WTC11 (cell line): ENCODE data around the gene TMEM121B. TPM values are rescaled to one million over a fixed set of nuclear protein-coding genes. Genes with fewer than 3 reads are reported as not detected.

Experiments used
- ATAC-seq: fragments of 200-7000 bp; cut with Tn5 transposase; 2 replicates; pipeline ENCODE4 v1.10.0; 2021; ENCODE audit warnings: mild to moderate bottlenecking, moderate library complexity
- CTCF ChIA-PET: fragments of 300-600 bp; sonication (Branson Sonifier 250); formaldehyde crosslinking; loops from one replicate; lab custom pipeline; 2021; ENCODE audit warnings: antibody characterized with exemption; lab: Charles Lee
- POLR2A ChIA-PET: fragments of 350-600 bp; sonication (Branson Sonifier 250); formaldehyde crosslinking; loops from one replicate; lab custom pipeline; 2021; ENCODE audit warnings: antibody characterized with exemption; lab: Charles Lee
- DNase-seq: peaks from one replicate; pipeline ENCODE4 v3.0.0; 2021; ENCODE audit warnings: low spot score
- H3K27ac Mint-ChIP-seq: 2 replicates; pipeline ENCODE4 v1.8.0; 2021; ENCODE audit warnings: mixed read lengths
- H3K27me3 Mint-ChIP-seq: 2 replicates; pipeline ENCODE4 v1.8.0; 2021; ENCODE audit warnings: low read depth, mild to moderate bottlenecking, moderate library complexity, mixed read lengths
- H3K36me3 Mint-ChIP-seq: 2 replicates; pipeline ENCODE4 v1.8.0; 2021; ENCODE audit warnings: mixed read lengths
- H3K4me1 Mint-ChIP-seq: 2 replicates; pipeline ENCODE4 v1.8.0; 2022; ENCODE audit warnings: mixed read lengths
- H3K4me3 Mint-ChIP-seq: 2 replicates; pipeline ENCODE4 v1.8.0; 2021; ENCODE audit warnings: mild to moderate bottlenecking, moderate library complexity, mixed read lengths
- H3K9me3 Mint-ChIP-seq: 2 replicates; pipeline ENCODE4 v1.8.0; 2021; ENCODE audit warnings: mixed read lengths
- AFF4 ChIP-seq: sonication (generic); formaldehyde crosslinking; IDR thresholded peaks from 2 replicates; pipeline ENCODE4 v1.8.1; 2023; ENCODE audit warnings: mild to moderate bottlenecking, missing genetic modification reagents, borderline replicate concordance
- ATF1 ChIP-seq: sonication (generic); formaldehyde crosslinking; IDR thresholded peaks from 2 replicates; pipeline ENCODE4 v1.8.1; 2023; ENCODE audit warnings: mild to moderate bottlenecking, moderate library complexity, missing genetic modification reagents
- ATF6 ChIP-seq: sonication (generic); formaldehyde crosslinking; IDR thresholded peaks from 2 replicates; pipeline ENCODE4 v1.8.1; 2023; ENCODE audit warnings: mild to moderate bottlenecking, missing genetic modification reagents
- CTCF ChIP-seq: fragments of 200-600 bp; IDR thresholded peaks from 2 replicates; pipeline ENCODE4 v1.8.0; 2022; ENCODE audit warnings: antibody characterized with exemption
- E2F4 ChIP-seq: sonication (generic); formaldehyde crosslinking; IDR thresholded peaks from 2 replicates; pipeline ENCODE4 v1.8.1; 2022; ENCODE audit warnings: low read depth, mild to moderate bottlenecking, moderate library complexity, missing genetic modification reagents, borderline replicate concordance
- EMX1 ChIP-seq: fragments of 250-450 bp; sonication (Bioruptor Pico); IDR thresholded peaks from 2 replicates; pipeline ENCODE4 v1.8.0; 2021; ENCODE audit warnings: mild to moderate bottlenecking
- GTF2I ChIP-seq: fragments of 250-450 bp; sonication (Bioruptor Pico); conservative IDR thresholded peaks from 2 replicates; pipeline ENCODE4 v1.4.0; 2021; ENCODE audit warnings: mild to moderate bottlenecking
- IRF1 ChIP-seq: sonication (generic); formaldehyde crosslinking; IDR thresholded peaks from 2 replicates; pipeline ENCODE4 v1.8.0; 2023; ENCODE audit warnings: missing genetic modification reagents
- JUN ChIP-seq: sonication (generic); formaldehyde crosslinking; IDR thresholded peaks from 2 replicates; pipeline ENCODE4 v1.8.0; 2023; ENCODE audit warnings: mild to moderate bottlenecking, missing genetic modification reagents
- MXD4 ChIP-seq: fragments of 250-450 bp; sonication (Bioruptor Pico); IDR thresholded peaks from 2 replicates; pipeline ENCODE4 v1.8.0; 2021; ENCODE audit warnings: mild to moderate bottlenecking, moderate library complexity, borderline replicate concordance
- MYBL2 ChIP-seq: sonication (generic); formaldehyde crosslinking; IDR thresholded peaks from 2 replicates; pipeline ENCODE4 v1.8.1; 2023; ENCODE audit warnings: mild to moderate bottlenecking, moderate library complexity, missing genetic modification reagents
- NFATC4 ChIP-seq: fragments of 250-450 bp; sonication (Bioruptor Pico); IDR thresholded peaks from 2 replicates; pipeline ENCODE4 v1.9.0; 2021; ENCODE audit warnings: mild to moderate bottlenecking
- NFE2L1 ChIP-seq: sonication (generic); formaldehyde crosslinking; IDR thresholded peaks from 2 replicates; pipeline ENCODE4 v1.8.1; 2023; ENCODE audit warnings: missing genetic modification reagents
- NR2C2 ChIP-seq: sonication (generic); formaldehyde crosslinking; IDR thresholded peaks from 2 replicates; pipeline ENCODE4 v1.8.0; 2022; ENCODE audit warnings: mild to moderate bottlenecking, missing genetic modification reagents
- TCF7 ChIP-seq: sonication (generic); formaldehyde crosslinking; IDR thresholded peaks from 2 replicates; pipeline ENCODE4 v1.8.0; 2022; ENCODE audit warnings: mild to moderate bottlenecking, low read depth, missing genetic modification reagents, moderate library complexity
- TEAD4 ChIP-seq: sonication (generic); formaldehyde crosslinking; IDR thresholded peaks from 2 replicates; pipeline ENCODE4 v1.8.0; 2022; ENCODE audit warnings: mild to moderate bottlenecking, missing genetic modification reagents
- TP53 ChIP-seq: sonication (generic); formaldehyde crosslinking; IDR thresholded peaks from 2 replicates; pipeline ENCODE4 v1.8.1; 2023; ENCODE audit warnings: mild to moderate bottlenecking, missing genetic modification reagents
- ZBTB43 ChIP-seq: sonication (generic); formaldehyde crosslinking; IDR thresholded peaks from 2 replicates; pipeline ENCODE4 v1.8.1; 2023; ENCODE audit warnings: mild to moderate bottlenecking, missing genetic modification reagents
- ZNF121 ChIP-seq: sonication (generic); formaldehyde crosslinking; IDR thresholded peaks from 2 replicates; pipeline ENCODE4 v1.8.0; 2023; ENCODE audit warnings: missing genetic modification reagents
- ZNF317 ChIP-seq: sonication (generic); formaldehyde crosslinking; IDR thresholded peaks from 2 replicates; pipeline ENCODE4 v1.8.1; 2023; ENCODE audit warnings: low read depth, mild to moderate bottlenecking, moderate library complexity, missing genetic modification reagents, borderline replicate concordance
- ZNF396 ChIP-seq: fragments of 250-450 bp; sonication (Bioruptor Pico); IDR thresholded peaks from 2 replicates; pipeline ENCODE4 v1.8.0; 2021; ENCODE audit warnings: mild to moderate bottlenecking, moderate library complexity, borderline replicate concordance
- ZSCAN18 ChIP-seq: fragments of 250-450 bp; sonication (Bioruptor Pico); IDR thresholded peaks from 2 replicates; pipeline ENCODE4 v2.1.2; 2022; ENCODE audit warnings: mild to moderate bottlenecking, moderate library complexity
- total RNA-seq: library from RNA; stranded (reverse); gene quantifications from 3 replicates; pipeline ENCODE4 v1.2.3, GENCODE V29; 2021

The TMEM121B gene
- total RNA-seq, 1 experiment from 2014 or later: 7.5 TPM

- peak; percentile 36 for DNase-seq
- H3K4me1 Mint-ChIP-seq: peaks cover 25% of the 10 kb centered on the region
- no peak overlapping the region for H3K27ac Mint-ChIP-seq
- H3K27me3 Mint-ChIP-seq: peaks cover 3% of the 10 kb centered on the region; the same call in 1 of the 2 replicates
- ATAC-seq: peak; percentile 3
- no peaks in the 10 kb centered on the region for H3K9me3 Mint-ChIP-seq
- CTCF ChIA-PET: interaction anchor here (2.1 kb wide), 1 partner anchor 51 kb away, joined by 11 read pairs; no protein-coding TSS in a partner anchor
- H3K4me3 Mint-ChIP-seq: no peak overlapping the region; the same call in 1 of the 2 replicates
- TF ChIP-seq E2F4 (CRISPR knock-in tag) (peak; percentile 14; the same call in 1 of the 2 replicates), MYBL2 (CRISPR knock-in tag) (no peak), AFF4 (CRISPR knock-in tag) (no peak)
- POLR2A ChIA-PET: no interaction called here
- no peaks in the 10 kb centered on the region for H3K36me3 Mint-ChIP-seq
These were observed 388 bp downstream of the TMEM121B start for GRCh38 chr22:17120711-17121232.

GRCh38 chr22:17120281-17120680 lies 879 bp downstream of the TMEM121B start:
- H3K36me3 Mint-ChIP-seq: no peaks in the 10 kb centered on the region
- H3K9me3 Mint-ChIP-seq: no peaks in the 10 kb centered on the region
- peaks cover 3% of the 10 kb centered on the region; the same call in 1 of the 2 replicates for H3K27me3 Mint-ChIP-seq
- peak overlapping the region; percentile 46 for H3K4me3 Mint-ChIP-seq
- DNase-seq (peak; percentile 93), ATAC-seq (peak; percentile 66)
- CTCF ChIA-PET: interaction anchor here (0.7 to 1.4 kb wide), 40 partner anchors 8 to 665 kb away, joined by 3 to 29 read pairs (median 4); partner anchors contain the start of gene HDHD5
- H3K4me1 Mint-ChIP-seq: peaks cover 25% of the 10 kb centered on the region
- POLR2A ChIA-PET: no interaction called here
- H3K27ac Mint-ChIP-seq: no peak overlapping the region
- peak; percentile 62; the same call in 1 of the 2 replicates for TF ChIP-seq ATF6 (CRISPR knock-in tag)
- TF ChIP-seq NFATC4: no peak
- TF ChIP-seq ZNF121 (CRISPR knock-in tag): peak; percentile 76
- peak; percentile 19; the same call in 1 of the 2 replicates for TF ChIP-seq TCF7 (CRISPR knock-in tag)
- no peak for TF ChIP-seq ZNF396
- no peak for TF ChIP-seq GTF2I (CRISPR knock-in tag)
- peak; percentile 50; the same call in 1 of the 2 replicates for TF ChIP-seq ZNF317 (CRISPR knock-in tag)
- peak; percentile 20; the same call in 1 of the 2 replicates for TF ChIP-seq ZBTB43 (CRISPR knock-in tag)
- TF ChIP-seq ZSCAN18 (CRISPR knock-in tag): no peak
- TF ChIP-seq IRF1 (CRISPR knock-in tag): peak; percentile 90; the same call in 1 of the 2 replicates
- no peak for TF ChIP-seq MXD4
- 0 out of 2 replicates have a peak, but pooled peaks have one; percentile 39 for TF ChIP-seq NFE2L1 (CRISPR knock-in tag)
- TF ChIP-seq TP53 (CRISPR knock-in tag): peak; percentile 97
- TF ChIP-seq ATF1 (CRISPR knock-in tag): 0 out of 2 replicates have a peak, but pooled peaks have one; percentile 26
- peak; percentile 95 for TF ChIP-seq TEAD4 (CRISPR knock-in tag)
- TF ChIP-seq JUN (CRISPR knock-in tag): peak; percentile 97
- peak; percentile 68; the same call in 1 of the 2 replicates for TF ChIP-seq NR2C2 (CRISPR knock-in tag)
- 0 out of 2 replicates have a peak, but pooled peaks have one; percentile 52 for TF ChIP-seq EMX1 (CRISPR knock-in tag)
- no peak for TF ChIP-seq CTCF
